HG03108 (cell line): Measurements from ENCODE around the gene ANKRD40.
"Not testable (repeated sequence)": the region's sequence is repeated elsewhere in the genome, so short reads cannot be mapped to it uniquely, and the experiment has no call there.

Experiments used
- ATAC-seq: cut with Tn5 transposase; IDR thresholded peaks from one replicate; pipeline ENCODE4 v1.9.1; 2021; ENCODE audit warnings: moderate library complexity; ENCODE audit not compliant: unreplicated experiment

The ANKRD40 gene

GRCh38 chr17:50687200-50688066, 20.3 kb downstream of the ANKRD40 start:
- ATAC-seq, result no peak

- no peak for ATAC-seq
These were observed 21.1 kb downstream of the ANKRD40 start for GRCh38 chr17:50686494-50687199.

- ATAC-seq, result no peak
These were observed 21.8 kb downstream of the ANKRD40 start for GRCh38 chr17:50685691-50686493.

- ATAC-seq, result no peak
These were observed 22.4 kb downstream of the ANKRD40 start for GRCh38 chr17:50685334-50685665.

GRCh38 chr17:50684612-50685333, 22.9 kb downstream of the ANKRD40 start:
- no peak for ATAC-seq

- no peak for ATAC-seq
These were observed 23.5 kb downstream of the ANKRD40 start for GRCh38 chr17:50684288-50684611.

GRCh38 chr17:50683434-50684287, 24.1 kb downstream of the ANKRD40 start:
- no peak for ATAC-seq

GRCh38 chr17:50682938-50683337, 24.8 kb downstream of the ANKRD40 start:
- ATAC-seq, result no peak

GRCh38 chr17:50682441-50682840, 25.3 kb downstream of the ANKRD40 start:
- no peak for ATAC-seq

- ATAC-seq, result no peak
These were observed 26.2 kb downstream of the ANKRD40 start for GRCh38 chr17:50681263-50682200.

- not testable (repeated sequence) for ATAC-seq
These were observed 27.0 kb downstream of the ANKRD40 start for GRCh38 chr17:50680543-50681262.

- no peak for ATAC-seq
These were observed 27.6 kb downstream of the ANKRD40 start for GRCh38 chr17:50680126-50680525.

- no peak for ATAC-seq
These were observed 28.6 kb downstream of the ANKRD40 start for GRCh38 chr17:50679008-50679544.

- no peak for ATAC-seq
These were observed 29.8 kb downstream of the ANKRD40 start for GRCh38 chr17:50677851-50678375.

GRCh38 chr17:50676065-50676975, 31.4 kb downstream of the ANKRD40 start:
- no peak for ATAC-seq

GRCh38 chr17:50675627-50676026, 32.1 kb downstream of the ANKRD40 start:
- no peak for ATAC-seq

- no peak for ATAC-seq
These were observed 32.5 kb downstream of the ANKRD40 start for GRCh38 chr17:50675190-50675589.
